Inflammatory macrophage (primary cell): ENCODE measurements around the gene ZIC4.

Source experiments
- DNase-seq, 2 donors: peaks; one replicate each; pipeline ENCODE4 v3.0.0-alpha.2; 2020 to 2022

ZIC4 gene

GRCh38 chr3:147404800-147405230 lies 1.5 kb downstream of the ZIC4 start:
- DNase-seq: no peak

GRCh38 chr3:147404000-147404799 lies 2.1 kb downstream of the ZIC4 start:
- DNase-seq: no peak

GRCh38 chr3:147403511-147403910 lies 2.8 kb downstream of the ZIC4 start:
- no peak for DNase-seq

- DNase-seq: no peak
These were observed 4.2 kb downstream of the ZIC4 start for GRCh38 chr3:147402159-147402558.

GRCh38 chr3:147401421-147401820 lies 4.9 kb downstream of the ZIC4 start:
- DNase-seq: no peak

GRCh38 chr3:147400999-147401398 lies 5.3 kb downstream of the ZIC4 start:
- no peak for DNase-seq

- no peak for DNase-seq
These were observed 6.2 kb downstream of the ZIC4 start for GRCh38 chr3:147400111-147400510.

- no peak for DNase-seq
These were observed 7.4 kb downstream of the ZIC4 start for GRCh38 chr3:147398813-147399534.

GRCh38 chr3:147397875-147398812 lies 8.2 kb downstream of the ZIC4 start:
- no peak for DNase-seq

- DNase-seq: no peak
These were observed 9.0 kb downstream of the ZIC4 start for GRCh38 chr3:147397155-147397874.

GRCh38 chr3:147396712-147397046 lies 9.7 kb downstream of the ZIC4 start:
- no peak for DNase-seq

GRCh38 chr3:147395899-147396711 lies 10.2 kb downstream of the ZIC4 start:
- no peak for DNase-seq

- no peak for DNase-seq
These were observed 11.5 kb downstream of the ZIC4 start for GRCh38 chr3:147394884-147395225.

GRCh38 chr3:147393943-147394883 lies 12.1 kb downstream of the ZIC4 start:
- DNase-seq: no peak

- DNase-seq: no peak
These were observed 12.9 kb downstream of the ZIC4 start for GRCh38 chr3:147393261-147393942.

GRCh38 chr3:147392625-147392946 lies 13.8 kb downstream of the ZIC4 start:
- DNase-seq: no peak

GRCh38 chr3:147391781-147392624 lies 14.3 kb downstream of the ZIC4 start:
- DNase-seq: no peak

- DNase-seq: no peak
These were observed 15.5 kb downstream of the ZIC4 start for GRCh38 chr3:147390589-147391569.
